NCI-H2107 treated with DMSO at 0.1 percent for 48 hours (cell line): ENCODE results near the gene IER3.

Source experiments
- DNase-seq: peaks from one replicate; lab custom pipeline; 2025; ENCODE audit not compliant: unreplicated experiment; lab: John Stamatoyannopoulos, UW

Gene IER3, protein sequence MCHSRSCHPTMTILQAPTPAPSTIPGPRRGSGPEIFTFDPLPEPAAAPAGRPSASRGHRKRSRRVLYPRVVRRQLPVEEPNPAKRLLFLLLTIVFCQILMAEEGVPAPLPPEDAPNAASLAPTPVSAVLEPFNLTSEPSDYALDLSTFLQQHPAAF

DNA sequence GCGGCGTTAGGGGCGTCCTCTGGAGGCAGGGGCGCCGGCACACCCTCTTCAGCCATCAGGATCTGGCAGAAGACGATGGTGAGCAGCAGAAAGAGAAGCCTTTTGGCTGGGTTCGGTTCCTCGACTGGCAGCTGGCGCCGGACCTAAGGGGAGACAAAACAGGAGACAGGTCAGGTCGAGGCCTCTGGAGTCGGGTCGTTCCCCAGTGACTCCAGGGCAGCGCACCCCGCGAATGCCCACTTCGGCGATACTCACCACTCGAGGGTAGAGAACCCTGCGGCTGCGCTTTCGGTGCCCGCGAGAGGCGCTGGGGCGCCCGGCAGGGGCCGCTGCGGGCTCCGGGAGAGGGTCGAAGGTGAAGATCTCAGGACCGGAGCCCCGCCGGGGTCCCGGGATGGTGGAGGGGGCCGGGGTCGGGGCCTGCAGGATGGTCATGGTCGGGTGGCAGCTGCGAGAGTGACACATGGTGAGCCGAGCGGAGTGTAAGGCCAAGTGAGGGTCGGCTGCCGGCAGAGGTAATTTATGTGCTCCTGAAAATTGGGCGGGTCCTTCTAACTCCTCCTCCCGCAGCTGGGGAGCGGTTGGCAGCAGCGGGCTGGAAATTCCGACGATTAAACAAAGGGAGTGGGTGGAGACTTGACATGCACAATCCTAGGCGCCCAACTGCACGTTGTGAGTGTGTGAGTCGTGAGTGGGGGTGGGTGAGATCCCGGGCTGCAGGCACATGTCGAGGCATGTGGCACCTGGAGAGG is at the start of gene IER3:
Gene IER3, minus strand, starts transcription at position 494 of the 752 bp plus-strand sequence. Its CDS starts 29 bp downstream, at position 465.
- DNase-seq, result peak; percentile 18

DNA sequence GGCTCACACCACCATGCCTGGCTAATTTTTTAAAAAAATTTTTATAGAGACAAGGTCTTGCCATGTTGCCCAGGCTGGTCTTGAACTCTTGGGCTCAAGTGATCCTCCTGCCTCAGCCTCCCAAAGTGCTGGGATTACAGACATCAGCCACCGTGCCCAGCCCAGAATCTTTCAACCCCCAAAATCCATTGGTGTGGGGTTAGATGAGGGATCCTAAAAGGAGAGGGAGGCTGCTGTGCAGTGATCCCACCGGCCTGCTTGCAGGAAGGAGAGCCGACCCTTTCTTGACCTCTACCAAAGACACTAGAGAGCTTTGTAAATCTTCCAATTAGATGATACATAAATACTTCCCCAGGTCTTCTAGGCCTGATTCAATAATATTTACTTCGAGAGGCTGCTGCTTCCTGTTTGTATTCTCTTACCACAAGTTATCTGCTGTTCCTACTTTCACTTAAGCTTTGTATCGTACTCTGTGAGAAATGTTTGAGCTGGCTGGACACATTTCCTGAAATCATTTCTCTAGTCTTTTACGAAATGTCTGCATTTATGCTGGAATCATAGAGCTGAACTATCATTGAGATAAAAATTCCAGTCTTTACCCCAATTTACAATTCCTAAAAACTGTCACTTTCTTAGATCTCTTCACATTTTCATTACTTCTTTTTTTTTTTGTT is 49.3 kb upstream of the IER3 start:
- no peak for DNase-seq

DNA sequence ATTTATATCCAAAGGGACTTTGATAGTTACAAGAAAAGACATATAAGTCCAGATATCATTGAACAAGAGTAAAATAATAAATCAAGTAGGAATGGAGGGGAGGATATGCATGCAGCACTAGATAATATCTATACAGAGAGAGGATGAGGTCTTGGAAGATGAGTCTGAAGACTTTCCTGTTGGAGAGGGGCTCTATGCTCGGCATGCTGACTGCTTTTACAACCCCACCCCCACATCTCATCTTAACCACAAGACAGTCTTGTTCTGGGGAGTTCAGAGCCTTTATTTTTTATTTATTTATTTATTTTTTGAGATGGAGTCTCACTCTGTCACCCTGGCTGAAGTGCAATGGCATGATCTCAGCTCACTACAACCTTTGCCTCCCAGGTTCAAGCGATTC is 48.4 kb upstream of the IER3 start:
- DNase-seq, result no peak

DNA sequence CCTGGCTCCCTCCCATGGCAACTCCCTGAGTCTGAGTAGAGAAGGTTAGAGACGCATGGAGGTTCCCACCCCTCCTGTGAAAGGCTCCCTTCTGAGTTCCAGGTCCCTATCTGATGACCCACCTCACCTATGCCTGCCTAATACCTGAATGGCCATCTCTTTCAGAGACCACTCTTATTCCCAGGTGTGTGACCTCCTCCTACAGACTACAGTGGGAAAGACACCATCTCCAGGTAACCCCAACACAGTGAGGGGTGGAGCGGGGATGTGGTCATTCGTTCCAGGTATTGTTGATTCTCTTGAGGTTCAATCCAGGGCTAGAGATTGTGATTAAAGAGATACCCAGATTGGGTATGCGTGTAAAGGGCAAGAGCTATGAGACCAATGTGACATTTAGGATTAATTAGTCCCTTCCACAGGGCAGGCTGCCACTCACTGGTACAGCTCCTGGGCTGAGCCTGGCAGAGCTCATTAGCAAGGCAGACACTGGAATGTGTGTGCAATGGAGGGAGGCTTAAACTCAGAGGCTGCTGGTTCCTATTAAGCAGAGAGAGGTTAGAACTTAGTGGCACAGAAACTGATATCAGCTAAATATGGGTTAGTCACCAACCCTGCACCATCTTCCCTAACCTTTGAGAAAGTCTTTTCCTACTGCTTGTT is 46.5 kb upstream of the IER3 start:
- no peak for DNase-seq

DNA sequence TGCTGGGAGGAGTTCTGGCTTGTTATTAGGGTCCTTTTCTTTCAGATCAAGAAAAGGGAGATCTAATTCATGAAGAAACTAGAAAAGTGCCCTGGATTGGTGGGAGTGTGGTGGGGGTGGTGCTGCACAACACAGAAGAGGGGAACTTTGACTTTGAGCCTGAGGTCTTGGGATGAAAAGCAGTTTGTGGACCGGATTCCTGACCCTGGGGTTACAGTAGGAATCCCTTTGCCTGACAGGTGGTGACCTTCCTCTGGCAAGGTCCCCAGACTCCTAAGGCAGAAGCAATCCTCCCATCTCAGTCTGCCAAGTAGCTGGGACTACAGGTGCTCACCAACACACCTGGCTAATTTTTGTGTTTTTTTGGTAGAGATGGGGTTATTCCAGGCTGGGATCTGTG is 45.3 kb upstream of the IER3 start:
- DNase-seq, result no peak

DNA sequence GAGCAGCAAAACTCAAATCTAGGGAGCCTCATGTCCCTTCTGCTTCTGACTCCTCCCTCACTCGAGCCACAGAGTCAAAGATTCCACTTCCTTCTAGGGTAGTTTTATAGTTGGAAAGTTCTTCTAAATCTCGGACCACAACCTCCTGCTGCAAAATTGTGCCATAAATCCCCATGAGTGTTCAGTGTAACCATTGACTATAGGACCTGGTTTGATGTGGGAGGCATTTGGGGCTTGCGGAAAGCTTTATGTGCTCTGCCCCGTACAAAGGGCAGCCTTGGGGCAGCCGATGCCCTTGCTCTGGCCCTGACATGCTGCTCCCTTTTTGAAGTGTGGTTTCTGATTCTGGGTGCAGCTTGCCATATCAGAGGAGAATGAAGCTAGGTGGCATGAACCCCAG is 43.6 kb upstream of the IER3 start:
- no peak for DNase-seq

DNA sequence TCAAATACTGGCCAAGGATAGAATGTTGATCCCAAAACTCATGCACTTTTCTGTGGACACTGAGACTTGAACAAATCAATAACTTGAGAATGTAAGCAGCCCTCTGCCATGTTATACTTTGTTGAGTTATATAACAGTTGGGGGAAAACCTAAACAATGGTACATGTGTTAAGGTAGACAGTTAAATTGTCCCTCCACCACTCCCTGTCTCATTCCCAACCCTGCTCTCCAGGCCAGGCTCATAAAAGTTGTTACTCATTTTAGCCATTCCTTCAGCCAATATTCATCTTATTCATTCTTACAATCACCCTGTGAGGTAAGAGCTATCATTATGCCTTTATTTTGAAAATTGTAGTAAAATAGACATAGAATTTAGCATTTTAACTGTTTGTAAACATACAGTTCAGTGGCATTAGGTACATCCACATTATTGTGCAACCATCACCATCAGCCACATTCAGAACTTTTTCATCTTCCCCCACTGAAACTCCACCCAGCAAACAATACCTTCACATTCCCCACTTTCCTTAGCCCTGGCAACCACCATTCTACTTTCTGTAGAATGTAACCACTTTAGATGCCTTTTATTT is 38.2 kb upstream of the IER3 start:
- no peak for DNase-seq

DNA sequence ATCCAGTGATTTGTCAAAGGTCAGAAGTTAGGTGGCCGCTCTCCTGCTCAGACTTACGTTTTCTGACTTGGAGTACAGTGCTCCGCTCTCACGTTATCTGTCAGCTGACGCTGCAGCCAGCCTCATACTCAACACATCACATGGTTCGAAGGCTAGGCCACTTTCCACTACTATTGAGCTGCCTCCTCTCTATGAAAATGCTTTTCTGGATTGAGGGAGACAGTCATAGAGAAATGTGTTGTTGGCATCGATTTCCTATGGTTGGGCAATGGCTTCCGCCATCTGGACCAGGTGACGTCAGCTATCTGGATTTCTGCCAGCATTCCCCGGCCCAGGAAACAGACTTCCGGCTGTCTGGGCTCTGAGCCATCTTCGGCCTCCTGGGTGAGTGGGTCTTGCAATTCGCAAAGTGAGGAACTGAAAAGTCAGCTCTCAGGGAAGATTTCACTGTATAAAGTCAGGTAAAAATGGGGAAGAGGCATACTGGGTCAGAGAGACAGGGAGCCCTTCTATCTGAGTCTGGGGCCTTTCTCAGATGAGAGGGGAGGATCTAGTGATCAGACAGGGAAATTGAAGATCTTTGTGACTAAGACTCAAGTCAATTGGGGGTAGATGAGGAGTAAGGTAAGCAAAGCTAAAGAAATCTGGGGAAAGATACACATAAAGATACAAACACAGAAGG is 37.5 kb upstream of the IER3 start:
- DNase-seq, result peak; percentile 44

DNA sequence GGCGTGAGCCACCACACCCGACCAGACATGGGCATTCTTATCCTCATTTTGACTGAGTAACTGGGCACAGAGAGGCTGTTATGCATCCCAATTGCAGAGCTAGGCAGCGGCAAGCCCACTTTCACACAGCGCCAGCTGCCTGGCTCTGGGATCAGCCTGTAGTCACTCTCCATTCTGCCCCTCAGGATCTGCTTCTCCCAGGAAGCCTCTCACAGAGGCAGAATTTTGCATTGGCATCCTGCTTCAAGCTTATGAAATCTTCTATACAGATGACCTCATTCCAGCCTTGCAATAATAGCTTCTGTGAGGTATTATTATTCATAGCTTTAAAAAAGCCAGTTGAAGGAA is 37.0 kb upstream of the IER3 start:
- no peak for DNase-seq

DNA sequence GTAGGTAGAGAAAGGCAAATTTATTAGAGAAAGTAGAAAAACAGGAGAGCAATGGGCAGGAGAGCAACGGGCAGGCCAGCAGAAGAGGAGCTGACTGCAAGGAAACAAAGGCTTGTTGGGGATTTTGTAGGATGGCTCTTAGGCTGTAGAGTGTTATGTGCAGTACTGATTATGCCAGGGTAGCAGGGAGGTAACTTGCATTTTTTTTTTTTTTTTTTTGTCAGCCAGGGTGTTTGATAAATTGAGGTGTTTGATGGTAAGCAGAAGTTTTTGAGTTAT is 36.2 kb upstream of the IER3 start:
- DNase-seq, result no peak

DNA sequence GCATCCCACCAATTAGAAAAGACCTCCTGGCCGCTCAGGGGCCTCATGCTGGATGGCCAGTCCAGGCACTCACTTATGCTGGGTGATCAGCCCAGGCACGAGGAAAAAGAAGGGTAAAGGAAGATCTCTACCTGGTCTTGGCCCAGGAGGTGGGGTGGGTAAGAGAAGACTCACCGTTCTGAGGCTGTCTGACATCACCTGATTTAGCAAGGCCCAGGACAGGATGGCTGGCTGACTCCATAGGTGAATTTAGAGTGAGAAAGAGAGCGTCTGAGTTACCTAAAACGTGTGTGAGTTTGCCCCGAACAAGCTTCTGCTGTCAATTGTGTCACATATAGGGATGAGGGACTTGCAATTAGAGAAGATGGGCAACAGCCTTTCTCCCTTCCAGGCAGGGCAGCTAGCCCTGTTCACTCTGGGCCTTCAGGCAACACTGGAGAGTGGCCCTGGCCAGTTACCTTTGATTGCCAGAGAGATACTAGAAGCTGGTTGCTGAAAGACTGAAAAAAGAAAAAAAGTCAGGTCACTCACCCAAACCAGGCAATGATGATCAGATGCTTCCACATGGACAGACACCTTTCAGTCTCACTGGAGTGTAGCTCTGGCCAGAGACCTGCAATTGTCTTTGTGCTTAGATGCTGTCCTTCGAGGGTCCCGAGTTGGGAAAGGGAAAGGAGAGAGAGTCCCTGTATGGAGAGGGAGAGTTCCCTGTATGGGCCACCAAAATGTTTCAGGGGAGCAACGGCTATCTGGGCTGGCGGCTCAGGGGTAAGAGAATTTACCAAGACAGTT is 35.7 kb upstream of the IER3 start:
- no peak for DNase-seq

DNA sequence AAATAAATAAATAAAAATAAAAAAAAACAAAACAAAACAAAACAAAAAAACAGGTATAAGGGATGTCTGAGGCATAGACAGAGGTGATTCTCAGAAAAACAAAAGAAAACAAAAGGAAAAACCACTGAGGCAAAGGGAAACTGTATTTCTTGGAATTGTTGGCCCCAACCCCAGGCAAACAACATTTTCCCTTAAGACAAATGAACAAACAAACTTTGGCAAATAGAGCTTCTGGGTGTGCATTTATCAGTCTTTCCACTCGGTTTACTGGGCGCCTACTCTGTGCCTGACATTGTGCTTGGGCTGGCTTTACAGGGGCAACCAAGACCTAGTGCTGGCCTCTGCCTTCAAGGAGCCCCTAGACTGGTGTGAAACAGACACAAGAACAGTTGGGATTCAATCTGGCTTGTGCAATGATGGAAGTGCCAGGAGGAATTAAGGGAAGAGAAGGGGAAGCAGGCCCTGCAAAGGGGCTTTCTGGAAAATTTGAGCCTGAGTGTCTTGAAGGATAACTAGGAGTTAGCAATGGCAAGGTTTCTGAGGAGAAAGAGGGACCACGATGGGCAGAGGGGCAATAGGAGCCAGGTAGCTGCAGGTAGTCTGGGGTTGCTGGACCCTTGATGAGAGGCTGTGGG is 33.8 kb upstream of the IER3 start:
- DNase-seq, result no peak

DNA sequence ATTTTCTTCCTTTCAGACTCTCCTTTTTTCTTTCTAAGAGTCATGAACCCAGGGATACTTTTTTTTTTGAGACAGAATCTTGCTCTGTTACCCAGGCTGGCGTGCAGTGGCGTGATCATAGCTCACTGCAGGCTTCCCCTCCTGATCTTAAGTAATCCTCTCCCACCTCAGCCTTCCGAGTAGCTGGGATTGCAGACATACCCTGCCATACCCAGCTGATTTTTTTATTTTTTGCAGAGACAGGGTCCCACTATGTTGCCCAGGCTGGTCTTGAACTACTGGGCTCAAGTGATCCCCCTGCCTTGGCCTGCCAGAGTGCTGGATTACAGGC is 32.8 kb upstream of the IER3 start:
- DNase-seq, result no peak

DNA sequence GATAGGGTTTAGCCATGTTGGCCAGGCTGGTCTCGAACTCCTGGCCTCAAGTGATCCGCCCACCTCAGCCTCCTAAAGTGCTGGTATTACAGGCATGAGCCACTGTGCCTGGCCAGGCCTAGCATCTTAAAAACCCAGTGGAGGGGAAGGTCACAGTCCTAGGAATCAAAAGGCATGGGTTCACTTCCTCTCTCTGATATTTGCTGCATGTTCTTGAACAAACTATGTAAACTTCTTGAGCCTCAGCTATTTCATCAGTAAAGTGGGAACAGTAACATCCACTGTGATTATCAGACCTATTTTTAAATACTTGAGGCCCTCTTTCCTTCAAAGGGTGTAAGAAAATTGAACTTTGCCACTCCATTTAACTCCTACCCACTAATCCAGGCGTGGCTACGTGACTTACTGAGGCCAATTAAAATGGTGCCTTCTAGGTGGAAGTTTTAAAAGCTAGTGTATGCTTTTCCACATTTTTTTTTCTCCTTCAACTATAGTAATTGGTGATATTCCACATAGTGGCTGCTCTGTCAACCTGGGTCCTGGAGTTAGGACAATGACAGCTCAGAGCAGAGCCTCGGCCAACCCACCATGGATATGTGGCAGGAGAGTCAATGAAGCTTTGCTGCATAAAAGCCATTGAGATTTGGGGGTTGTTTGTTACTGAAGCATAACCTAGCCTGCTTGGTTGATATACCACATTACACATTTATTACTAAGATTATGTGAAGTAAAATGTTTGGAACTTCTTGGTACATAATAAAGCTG is 32.2 kb upstream of the IER3 start:
- DNase-seq, result no peak

DNA sequence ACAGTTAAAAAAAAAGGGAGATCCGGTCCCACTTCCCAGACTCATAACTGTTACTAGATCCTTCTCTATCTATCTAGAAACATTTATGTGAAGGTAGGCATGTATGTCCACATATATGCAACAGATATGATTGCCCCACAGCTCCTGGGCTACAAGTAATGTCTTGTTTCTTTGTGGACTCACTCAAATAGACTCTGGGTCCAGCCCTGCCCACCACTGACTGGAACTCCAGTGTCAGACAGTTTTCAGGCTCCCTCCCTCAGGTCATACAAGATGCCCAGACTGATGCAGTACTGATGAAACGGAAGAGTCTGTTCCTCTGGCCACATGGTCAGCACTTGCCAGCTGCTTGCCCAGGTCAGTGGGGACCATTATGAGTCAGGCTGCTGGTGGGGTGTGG is 30.8 kb upstream of the IER3 start:
- no peak for DNase-seq

DNA sequence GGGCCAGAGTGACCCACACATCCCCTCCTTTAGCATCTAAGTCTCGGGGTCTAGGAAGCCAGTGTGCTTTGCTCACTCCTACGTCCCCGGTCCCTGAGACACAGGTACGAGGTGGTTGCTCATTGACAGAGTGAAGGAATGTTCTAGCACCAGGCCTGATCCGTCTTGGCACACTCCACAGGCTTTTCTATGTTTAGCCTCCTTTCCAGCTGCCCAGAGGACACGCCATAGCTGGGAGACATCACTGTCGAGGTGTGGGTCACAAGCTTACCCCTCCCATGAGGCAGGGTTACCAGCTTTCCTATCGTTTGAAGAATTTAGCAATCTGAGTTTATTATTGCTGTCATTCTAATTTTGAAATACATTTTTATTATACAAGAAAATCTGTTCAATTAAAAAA is 30.4 kb upstream of the IER3 start:
- no peak for DNase-seq

DNA sequence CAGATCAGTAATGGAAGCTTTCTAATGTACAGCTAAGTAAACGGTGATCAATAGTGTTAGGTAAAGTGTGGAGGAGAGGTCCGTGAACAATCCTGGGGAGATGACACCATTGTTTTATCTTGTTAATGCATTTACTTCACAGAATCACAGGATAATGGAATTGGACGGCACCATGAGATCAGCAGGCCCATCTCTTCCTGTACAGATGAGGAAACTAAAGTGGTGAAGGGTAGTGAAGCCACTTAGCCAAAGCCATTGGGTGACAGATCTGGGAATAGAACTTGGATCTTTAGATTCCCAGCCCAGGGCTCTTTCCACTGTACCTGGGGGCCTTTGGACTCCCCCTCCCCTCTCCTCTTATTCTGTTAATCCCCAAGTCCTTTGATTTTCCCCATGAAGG is 26.2 kb upstream of the IER3 start:
- DNase-seq, result no peak

DNA sequence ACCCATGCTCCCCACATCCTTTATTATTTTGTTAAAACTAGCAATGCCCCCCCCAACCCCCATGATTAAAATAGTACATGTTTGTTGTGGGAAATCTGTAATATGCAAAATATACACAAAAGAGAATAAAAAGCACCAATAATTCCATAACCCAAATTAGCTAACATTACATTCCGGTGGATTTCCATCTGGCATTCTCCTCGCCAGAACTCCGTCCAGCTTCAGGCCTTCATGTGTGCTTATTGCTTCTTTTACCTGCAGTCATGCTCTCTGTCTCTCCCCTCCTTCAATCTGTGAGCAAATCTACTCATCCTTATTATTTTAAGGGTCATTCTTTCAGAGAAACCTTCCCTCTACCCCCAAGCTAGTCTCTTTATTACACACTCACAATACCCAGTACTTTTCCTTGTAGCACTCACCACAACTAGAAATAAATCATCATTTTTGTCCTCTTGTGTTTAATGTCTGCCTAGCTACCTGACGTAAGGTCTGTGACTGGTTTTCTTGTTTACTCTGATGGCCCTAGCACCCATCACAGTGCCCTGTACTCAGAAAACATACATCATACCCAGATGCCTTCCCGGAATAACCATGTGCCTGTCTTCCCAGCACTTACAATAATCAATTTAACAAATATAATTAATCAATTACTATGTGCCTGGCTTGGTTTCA is 25.6 kb upstream of the IER3 start:
- no peak for DNase-seq
